Effector memory CD4-positive, alpha-beta T cell (primary cell): ENCODE measurements around the gene NRTN.

Experiments
- DNase-seq, 3 donors: peaks; one replicate each; pipeline ENCODE4 v3.0.0-alpha.2; 2020
- H3K27ac ChIP-seq: 2 replicates; pipeline ENCODE4 v1.7.0; 2013; ENCODE audit warnings: mild to moderate bottlenecking, low read length, moderate library complexity; ENCODE audit not compliant: insufficient read depth, poor library complexity, severe bottlenecking
- H3K27me3 ChIP-seq: replicated peaks from 2 replicates; pipeline ENCODE4 v1.7.0; 2013; ENCODE audit warnings: mild to moderate bottlenecking, low read length; ENCODE audit not compliant: insufficient read depth, control insufficient read depth, poor library complexity, severe bottlenecking
- H3K36me3 ChIP-seq: 2 replicates; pipeline ENCODE4 v1.7.0; 2013; ENCODE audit warnings: mild to moderate bottlenecking, low read length, moderate library complexity; ENCODE audit not compliant: control insufficient read depth, insufficient read depth
- H3K4me1 ChIP-seq: 2 replicates; pipeline ENCODE4 v1.7.0; 2013; ENCODE audit warnings: low read length, mild to moderate bottlenecking; ENCODE audit not compliant: control insufficient read depth, insufficient read depth, poor library complexity, severe bottlenecking
- H3K4me3 ChIP-seq: 2 replicates; pipeline ENCODE4 v1.7.0; 2013; ENCODE audit warnings: low read length, low read depth, mild to moderate bottlenecking; ENCODE audit not compliant: insufficient read depth, poor library complexity, severe bottlenecking
- H3K9me3 ChIP-seq: 2 replicates; pipeline ENCODE4 v1.7.0; 2013; ENCODE audit warnings: mild to moderate bottlenecking, low read length, moderate library complexity; ENCODE audit not compliant: control insufficient read depth

The NRTN gene

DNA sequence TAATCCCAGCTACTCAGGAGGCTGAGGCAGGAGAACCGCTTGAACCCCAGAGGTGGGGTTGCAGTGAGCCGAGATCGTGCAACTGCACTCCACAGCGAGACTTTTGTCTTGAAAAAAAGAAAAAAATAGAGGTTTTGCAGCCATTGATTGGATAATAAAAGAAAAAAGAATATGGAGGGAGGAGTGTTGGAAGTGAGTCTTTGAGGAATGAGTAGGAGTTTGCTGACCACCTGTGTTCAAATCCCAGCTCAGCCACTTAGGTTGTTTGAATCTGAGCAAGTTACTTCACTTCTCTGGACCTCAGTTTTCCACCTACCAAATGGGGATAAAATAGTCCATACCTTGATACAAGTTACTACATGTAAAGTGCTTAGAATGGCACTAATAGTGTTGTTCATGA is 6.2 kb downstream of the NRTN start:
- Histone ChIP-seq H3K9me3 (no peaks in the 10 kb centered on the region), H3K27ac (no peak overlapping the region), H3K4me3 (no peak overlapping the region), H3K36me3 (no peaks in the 10 kb centered on the region), H3K4me1 (no peaks in the 10 kb centered on the region), H3K27me3 (no peaks in the 10 kb centered on the region)
- DNase-seq: no peak

DNA sequence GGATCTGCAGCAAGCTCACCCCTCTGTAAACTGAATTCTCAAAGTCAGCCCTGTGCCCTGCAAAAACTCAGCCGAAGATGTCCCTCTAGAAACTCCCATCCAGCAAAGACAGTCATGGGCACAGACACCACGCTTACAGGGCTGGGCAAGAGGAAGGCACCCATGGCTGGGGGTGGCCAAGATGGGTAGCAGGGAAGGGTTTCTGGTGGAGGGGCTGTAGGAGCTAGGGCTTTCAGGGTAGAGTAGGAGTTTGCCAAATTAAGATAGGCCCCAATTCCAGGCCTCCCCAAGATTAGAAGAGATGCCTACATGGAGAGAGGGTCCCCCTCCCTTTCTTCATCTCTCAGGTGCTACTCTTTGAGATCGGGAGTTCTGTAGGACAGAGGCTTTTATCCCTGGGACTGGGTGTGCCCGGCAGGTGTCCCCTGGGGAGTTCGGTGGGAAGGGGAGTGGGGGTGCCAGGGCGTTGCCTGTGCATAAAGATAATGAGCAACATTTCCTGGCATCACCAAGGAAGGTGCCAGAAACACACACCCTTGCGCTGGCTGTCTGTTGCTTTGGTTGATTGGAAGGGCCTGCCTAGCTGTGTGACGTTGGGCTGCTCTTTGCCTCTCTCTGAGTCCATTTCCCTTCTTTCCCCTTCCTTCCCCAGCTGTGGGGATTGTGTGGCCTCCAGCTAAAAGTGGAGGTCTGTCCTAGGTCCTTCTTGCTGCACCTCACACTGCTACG is 9.4 kb downstream of the NRTN start:
- DNase-seq: no peak

DNA sequence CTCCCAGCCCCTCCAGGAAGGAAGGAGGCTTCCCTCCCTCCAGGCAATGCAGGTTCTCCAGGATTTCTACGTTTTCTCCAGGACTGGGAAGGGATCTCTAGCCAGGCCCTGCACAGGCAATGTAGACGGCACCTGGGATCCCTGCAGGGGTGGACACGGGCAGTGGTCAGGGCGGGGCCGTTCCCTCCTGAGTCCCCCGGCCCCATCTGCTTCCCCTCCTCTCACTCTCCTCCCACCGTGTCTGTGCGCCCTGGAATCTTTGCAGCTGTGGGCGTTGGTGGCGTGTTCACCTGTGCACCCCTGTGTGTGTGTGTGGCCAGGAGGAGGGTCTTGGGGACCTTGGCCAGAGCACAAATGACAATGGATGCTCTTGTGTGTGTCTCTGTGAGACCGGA is 10.0 kb downstream of the NRTN start:
- no peaks in the 10 kb centered on the region for H3K36me3 ChIP-seq
- no peak overlapping the region for H3K27ac ChIP-seq
- DNase-seq: no peak
- no peaks in the 10 kb centered on the region for H3K4me1 ChIP-seq
- no peaks in the 10 kb centered on the region for H3K27me3 ChIP-seq
- H3K4me3 ChIP-seq: no peak overlapping the region
- H3K9me3 ChIP-seq: no peaks in the 10 kb centered on the region

More for the DNA sequence above, 9.4 kb downstream of the NRTN start:
- no peaks in the 10 kb centered on the region for H3K27me3 ChIP-seq
- H3K9me3 ChIP-seq: no peaks in the 10 kb centered on the region
- H3K4me1 ChIP-seq: no peaks in the 10 kb centered on the region
- H3K36me3 ChIP-seq: no peaks in the 10 kb centered on the region
- H3K4me3 ChIP-seq: no peak overlapping the region
- H3K27ac ChIP-seq: no peak overlapping the region

DNA sequence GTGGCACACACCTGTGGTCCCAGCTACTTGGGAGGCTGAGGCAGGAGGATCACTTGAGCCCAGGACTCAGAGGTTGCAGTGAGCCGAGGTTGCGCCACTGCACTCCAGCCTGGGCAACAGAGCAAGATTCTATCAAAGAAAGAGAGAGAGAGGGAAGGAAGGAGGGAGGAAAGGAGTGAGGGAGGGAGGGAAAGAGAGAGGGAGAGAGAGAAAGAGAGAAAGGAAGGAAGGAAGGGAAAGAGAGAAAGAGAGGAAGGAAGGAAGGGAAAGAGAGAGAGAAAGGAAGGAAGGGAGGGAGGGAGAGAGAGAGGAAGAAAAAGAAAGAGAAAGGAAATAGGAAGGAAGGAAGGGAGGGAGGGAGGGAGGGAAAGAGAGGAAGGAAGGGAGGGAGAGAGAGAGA is 12.4 kb downstream of the NRTN start:
- no peak overlapping the region for H3K27ac ChIP-seq
- H3K4me1 ChIP-seq: no peaks in the 10 kb centered on the region
- no peak overlapping the region for H3K4me3 ChIP-seq
- H3K9me3 ChIP-seq: no peaks in the 10 kb centered on the region
- H3K27me3 ChIP-seq: no peaks in the 10 kb centered on the region
- no peak for DNase-seq
- H3K36me3 ChIP-seq: no peaks in the 10 kb centered on the region

GRCh38 chr19:5818594-5818993 is 13.7 kb downstream of the NRTN start:
- Histone ChIP-seq H3K4me1 (no peaks in the 10 kb centered on the region), H3K4me3 (no peak overlapping the region), H3K36me3 (no peaks in the 10 kb centered on the region), H3K27me3 (no peaks in the 10 kb centered on the region), H3K27ac (no peak overlapping the region), H3K9me3 (no peaks in the 10 kb centered on the region)
- no peak for DNase-seq

DNA sequence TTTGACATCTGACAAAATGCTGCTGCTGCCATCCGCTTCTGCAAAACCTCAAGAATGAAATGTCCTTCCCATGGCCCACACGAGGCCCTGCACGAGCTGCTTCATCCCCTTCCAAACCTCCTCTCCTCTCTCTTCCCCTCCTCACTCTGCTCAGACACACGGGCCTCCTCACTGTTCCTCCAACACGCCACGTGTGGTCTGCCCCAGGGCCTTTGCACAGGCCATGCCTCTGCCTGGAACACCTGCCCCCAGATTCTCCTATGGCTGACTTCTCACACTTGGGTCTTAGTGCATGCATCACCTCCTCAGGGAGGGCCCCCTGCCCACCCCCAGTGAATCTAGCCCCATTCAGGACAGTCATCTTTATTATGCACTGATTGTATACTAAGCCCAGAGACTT is 15.9 kb downstream of the NRTN start:
- no peaks in the 10 kb centered on the region for H3K9me3 ChIP-seq
- H3K4me1 ChIP-seq: no peaks in the 10 kb centered on the region
- no peaks in the 10 kb centered on the region for H3K27me3 ChIP-seq
- no peak overlapping the region for H3K27ac ChIP-seq
- H3K36me3 ChIP-seq: no peaks in the 10 kb centered on the region
- H3K4me3 ChIP-seq: no peak overlapping the region
- DNase-seq: no peak

DNA sequence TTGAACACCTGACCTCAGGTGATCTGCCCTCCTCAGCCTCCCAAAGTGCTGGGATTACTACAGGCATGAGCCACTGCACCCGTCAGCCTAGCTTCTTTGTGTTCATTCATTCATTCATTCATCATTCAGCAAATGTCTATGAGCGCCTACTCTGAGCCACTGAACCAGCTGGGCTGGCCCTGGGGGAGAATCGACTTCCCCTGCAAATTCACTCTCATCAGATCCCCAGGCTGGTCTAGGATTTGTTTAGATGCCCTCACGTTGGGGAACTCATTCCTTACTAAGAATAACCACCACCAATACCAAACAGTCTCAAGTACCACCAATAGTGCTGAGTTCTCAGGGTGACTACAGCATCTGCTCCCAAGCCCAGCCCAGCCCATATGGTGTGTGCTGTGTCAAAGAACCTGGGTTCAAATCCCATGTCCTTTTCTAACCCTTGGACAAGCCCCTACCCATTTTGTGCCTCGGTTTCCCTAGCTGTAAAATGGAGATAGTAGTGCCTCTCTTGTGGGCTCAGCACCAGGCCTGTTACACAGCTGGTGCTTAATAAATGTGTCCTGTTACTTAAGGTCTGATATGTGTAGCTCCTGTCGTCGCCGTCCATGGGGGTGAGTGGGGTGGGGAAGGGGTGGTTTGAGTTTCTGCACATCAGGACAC is 16.8 kb downstream of the NRTN start:
- H3K36me3 ChIP-seq: no peaks in the 10 kb centered on the region
- DNase-seq: no peak
- H3K4me1 ChIP-seq: no peaks in the 10 kb centered on the region
- no peaks in the 10 kb centered on the region for H3K9me3 ChIP-seq
- H3K27ac ChIP-seq: no peak overlapping the region
- H3K27me3 ChIP-seq: no peaks in the 10 kb centered on the region
- H3K4me3 ChIP-seq: no peak overlapping the region

DNA sequence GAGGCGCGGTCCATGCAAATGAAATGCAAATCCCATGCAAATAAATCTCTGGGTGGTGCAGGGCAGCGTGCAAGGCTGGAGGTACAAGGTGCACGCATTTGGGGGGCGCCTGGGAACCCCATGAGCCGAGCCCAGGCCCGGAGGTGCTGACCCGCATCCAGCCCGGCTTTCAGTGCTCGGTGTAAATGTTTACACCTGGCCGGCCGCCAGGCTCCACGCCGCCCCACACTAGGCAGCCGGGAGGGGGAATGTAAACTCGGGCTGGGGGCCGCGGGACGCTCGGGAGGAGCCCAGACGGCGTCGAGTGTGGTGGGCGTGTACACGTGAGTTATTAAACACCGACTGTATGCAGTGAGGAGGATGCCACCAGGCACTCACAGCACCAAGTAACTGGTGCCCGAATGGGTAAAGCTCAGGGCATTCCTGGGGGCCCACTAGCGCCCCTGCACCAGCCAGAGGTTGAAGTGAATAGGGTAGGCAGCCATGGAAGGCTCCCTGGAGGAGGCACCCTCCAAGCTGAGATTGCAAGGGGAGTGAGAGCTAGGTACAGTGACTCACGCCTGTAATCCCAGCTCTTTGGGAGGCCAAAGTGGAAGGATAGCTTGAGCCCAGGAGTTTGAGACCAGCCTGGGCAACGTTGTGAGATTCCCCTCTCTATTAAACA is 17.4 kb downstream of the NRTN start:
- H3K4me3 ChIP-seq: no peak overlapping the region
- H3K36me3 ChIP-seq: no peaks in the 10 kb centered on the region
- H3K27ac ChIP-seq: no peak overlapping the region
- no peak for DNase-seq
- no peaks in the 10 kb centered on the region for H3K27me3 ChIP-seq
- no peaks in the 10 kb centered on the region for H3K4me1 ChIP-seq
- H3K9me3 ChIP-seq: no peaks in the 10 kb centered on the region

DNA sequence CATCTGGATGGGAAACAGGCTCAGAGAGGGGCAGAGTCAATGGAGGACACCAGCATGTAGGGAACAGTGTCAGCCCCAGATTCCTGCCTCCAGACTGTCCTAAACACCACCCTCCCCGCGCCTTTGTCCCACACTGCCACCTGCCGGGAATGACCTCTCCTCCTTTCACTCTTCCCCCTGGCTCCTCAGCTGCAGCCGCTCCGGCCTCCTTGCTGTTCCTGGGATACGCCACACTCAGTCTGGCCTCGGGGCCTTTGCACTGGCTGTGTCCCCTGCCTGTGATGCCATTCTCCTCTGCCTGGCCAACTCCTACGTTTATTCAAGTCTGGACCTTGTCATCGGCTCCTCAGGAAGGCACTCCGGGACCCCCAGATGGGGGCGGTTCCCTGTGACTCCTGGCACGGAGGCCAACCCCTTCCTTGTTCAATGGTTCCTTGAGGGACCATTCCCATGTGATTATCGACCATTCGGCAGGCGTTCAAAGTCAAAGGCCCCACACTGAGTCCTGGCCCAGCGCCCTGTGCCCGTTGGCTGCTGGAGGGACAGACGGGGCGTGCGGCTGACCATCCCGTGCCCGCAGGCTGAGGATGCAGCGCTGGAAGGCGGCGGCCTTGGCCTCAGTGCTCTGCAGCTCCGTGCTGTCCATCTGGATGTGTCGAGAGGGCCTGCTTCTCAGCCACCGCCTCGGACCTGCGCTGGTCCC is 18.9 kb downstream of the NRTN start:
- Histone ChIP-seq H3K4me1 (peaks cover 6% of the 10 kb centered on the region), H3K27me3 (no peaks in the 10 kb centered on the region), H3K4me3 (no peak overlapping the region), H3K27ac (no peak overlapping the region), H3K9me3 (no peaks in the 10 kb centered on the region), H3K36me3 (no peaks in the 10 kb centered on the region)
- no peak for DNase-seq

- peaks cover 12% of the 10 kb centered on the region for H3K4me1 ChIP-seq
- H3K9me3 ChIP-seq: no peaks in the 10 kb centered on the region
- DNase-seq: no peak
- no peak overlapping the region for H3K4me3 ChIP-seq
- no peaks in the 10 kb centered on the region for H3K36me3 ChIP-seq
- no peaks in the 10 kb centered on the region for H3K27me3 ChIP-seq
- H3K27ac ChIP-seq: no peak overlapping the region
These were observed 19.9 kb downstream of the NRTN start for GRCh38 chr19:5824751-5825150.
